Transverse colon (tissue), 4 donors: Measurements from ENCODE around the gene MFAP4. TPM values are rescaled to one million over a fixed set of nuclear protein-coding genes. Genes with fewer than 3 reads are reported as not detected.

Source experiments
- DNase-seq: peaks from one replicate; pipeline ENCODE4 v3.0.0-alpha.2; 2019
- H3K27ac ChIP-seq, 4 donors: fragments of 200-600 bp; sonication (generic); 2 replicates each; pipeline ENCODE4 v1.5.1; 2016 to 2018; ENCODE audit warnings: inconsistent platforms in 4 of 4
- H3K27me3 ChIP-seq: fragments of 200-600 bp; sonication (generic); 2 replicates; pipeline ENCODE4 v1.5.1; 2017; ENCODE audit warnings: inconsistent platforms
- H3K36me3 ChIP-seq, 4 donors: fragments of 200-600 bp; sonication (generic); 2 replicates each; pipeline ENCODE4 v1.5.1; 2017 to 2019; ENCODE audit warnings: inconsistent platforms in 4 of 4
- H3K4me1 ChIP-seq, 4 donors: fragments of 200-600 bp; sonication (generic); 2 replicates each; pipeline ENCODE4 v1.5.1; 2017 to 2020; ENCODE audit warnings: inconsistent platforms in 4 of 4
- H3K4me3 ChIP-seq, 4 donors: fragments of 200-600 bp; sonication (generic); 1 replicate in 1 of 4; 2 replicates in 3 of 4; pipeline versions ENCODE4 v1.5.1 to v1.6.1; 2017 to 2019; ENCODE audit warnings: inconsistent platforms in 4 of 4
- H3K9me3 ChIP-seq, 2 donors: fragments of 200-600 bp; sonication (generic); 2 replicates each; pipeline ENCODE4 v1.5.1; 2017 to 2019; ENCODE audit warnings: inconsistent platforms in 2 of 2
- EP300 ChIP-seq: sonication (generic); formaldehyde crosslinking; IDR thresholded peaks from one replicate; pipeline ENCODE4 v1.6.1; 2017; ENCODE audit warnings: antibody characterized with exemption, low read depth
- POLR2A ChIP-seq: fragments of 450-650 bp; IDR thresholded peaks from one replicate; pipeline ENCODE4 v1.6.1; 2016; ENCODE audit warnings: antibody characterized with exemption, mild to moderate bottlenecking, moderate library complexity
- POLR2AphosphoS5 ChIP-seq, 3 donors: sonication (generic); formaldehyde crosslinking; IDR thresholded peaks; one replicate each; pipeline ENCODE4 v1.6.1; 2016; ENCODE audit warnings: antibody characterized with exemption in 3 of 3
- WGBS, 2 donors: methylation state at CpG; one replicate each; pipeline ENCODE4 v1.1.5; 2018; ENCODE audit warnings: low coverage in 1 of 2; 5-methylcytosine and 5-hydroxymethylcytosine counted together
- in situ Hi-C, 4 donors: fragments of 200-750 bp; cut with MboI; loops; one replicate each; pipeline versions ENCODE4 v1.15.0 to v1.15.1; 2017; ENCODE audit warnings: low sequenced_read_pairs in 3 of 4, low pct_ligation_motif_present in 1 of 4, low pct_unique_long_range_greater_than_20kb in 1 of 4
- intact Hi-C: fragments of 100-400 bp; cut with DNase I; formaldehyde crosslinking; loops from one replicate; pipeline ENCODE4 v1.15.1; 2023; ENCODE audit warnings: low total_unique reads
- total RNA-seq, 4 donors: library from RNA; depleted of rRNA; stranded (reverse); fragments of >200 nt; gene quantifications; one replicate each; pipeline ENCODE4 v1.1.0, GENCODE V29; 2016
- TF ChIP-seq, protein P1 (sequence below), 5 experiments: fragments of 200-600 bp in 3 of 5; fragments of 450-650 bp in 2 of 5; sonication (generic) in 3 of 5; IDR thresholded peaks; 1 replicate in 2 of 5; 2 replicates in 3 of 5; pipeline ENCODE4 v1.5.1; 2016 to 2017; ENCODE audit warnings: antibody characterized with exemption in 5 of 5, inconsistent platforms in 3 of 5, mild to moderate bottlenecking in 2 of 5, moderate library complexity in 1 of 5

Gene MFAP4
- total RNA-seq, 4 donors from 2014 or later: 39.7 to 67.3 (median 51.5) TPM

DNA sequence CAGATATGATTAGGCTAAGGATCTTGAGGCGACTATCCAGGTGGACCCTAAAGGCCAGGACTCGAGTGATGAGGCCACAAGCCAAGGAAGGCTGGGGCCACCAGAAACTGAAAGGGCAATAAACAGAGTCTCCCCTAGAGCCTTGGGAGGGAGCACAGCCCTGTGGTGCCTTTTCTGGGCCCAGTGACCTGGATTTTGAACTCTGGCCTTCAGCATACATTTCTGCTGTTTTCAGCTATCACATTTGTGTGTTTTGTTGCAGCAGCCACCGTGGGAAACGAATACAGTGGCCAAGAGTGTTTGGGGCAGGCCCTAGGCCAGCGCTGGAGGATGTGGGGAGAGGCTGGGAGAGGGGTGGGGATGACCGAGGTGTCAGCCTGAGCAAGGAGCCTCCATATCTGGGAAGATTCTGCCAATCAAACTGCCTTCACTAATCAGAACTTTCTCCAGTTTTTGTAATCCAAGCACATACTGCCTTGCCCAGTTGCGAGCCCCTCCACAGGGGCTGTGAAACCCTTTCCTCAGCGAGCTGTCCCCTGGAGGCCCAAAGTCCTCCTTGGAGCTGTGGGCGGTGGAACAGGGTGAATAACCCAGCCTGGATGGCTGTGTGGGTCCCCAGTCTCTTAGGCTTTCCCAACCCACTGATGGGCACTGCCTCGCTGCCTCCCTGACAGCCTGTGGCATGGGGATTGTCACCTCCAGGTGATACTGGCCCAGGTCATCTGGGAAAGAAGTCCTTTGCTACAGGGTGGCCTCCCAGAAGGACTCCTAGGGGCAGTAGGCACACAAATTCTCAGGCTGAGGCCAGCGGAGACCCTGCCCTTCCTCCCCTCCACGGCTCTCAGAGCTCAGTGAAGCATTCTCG is 41.3 kb downstream of the MFAP4 start:
- Histone ChIP-seq H3K4me3 (no peak overlapping the region), H3K36me3 (no peaks in the 10 kb centered on the region), H3K27me3 (no peaks in the 10 kb centered on the region), H3K9me3 (no peaks in the 10 kb centered on the region), H3K27ac (peak overlapping the region; percentile 64 to 82 (median 68)), H3K4me1 (peaks cover 9 to 38% (median 18%) of the 10 kb centered on the region in 4 donors)
- in situ Hi-C loops (no loop called here), intact Hi-C loops (no loop called here)
- 76 to 90% methylated on average over 2 to 13 of the region's 13 CpGs for WGBS, 2 donors
- no peak for TF ChIP-seq POLR2AphosphoS5 (IDR thresholded peaks at IDR 0.05)
- TF ChIP-seq, protein P1, sequence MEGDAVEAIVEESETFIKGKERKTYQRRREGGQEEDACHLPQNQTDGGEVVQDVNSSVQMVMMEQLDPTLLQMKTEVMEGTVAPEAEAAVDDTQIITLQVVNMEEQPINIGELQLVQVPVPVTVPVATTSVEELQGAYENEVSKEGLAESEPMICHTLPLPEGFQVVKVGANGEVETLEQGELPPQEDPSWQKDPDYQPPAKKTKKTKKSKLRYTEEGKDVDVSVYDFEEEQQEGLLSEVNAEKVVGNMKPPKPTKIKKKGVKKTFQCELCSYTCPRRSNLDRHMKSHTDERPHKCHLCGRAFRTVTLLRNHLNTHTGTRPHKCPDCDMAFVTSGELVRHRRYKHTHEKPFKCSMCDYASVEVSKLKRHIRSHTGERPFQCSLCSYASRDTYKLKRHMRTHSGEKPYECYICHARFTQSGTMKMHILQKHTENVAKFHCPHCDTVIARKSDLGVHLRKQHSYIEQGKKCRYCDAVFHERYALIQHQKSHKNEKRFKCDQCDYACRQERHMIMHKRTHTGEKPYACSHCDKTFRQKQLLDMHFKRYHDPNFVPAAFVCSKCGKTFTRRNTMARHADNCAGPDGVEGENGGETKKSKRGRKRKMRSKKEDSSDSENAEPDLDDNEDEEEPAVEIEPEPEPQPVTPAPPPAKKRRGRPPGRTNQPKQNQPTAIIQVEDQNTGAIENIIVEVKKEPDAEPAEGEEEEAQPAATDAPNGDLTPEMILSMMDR (IDR thresholded peaks at IDR 0.05): no peak
- TF ChIP-seq EP300: no peak
- no peak for TF ChIP-seq POLR2A
- no peak for DNase-seq

- Histone ChIP-seq H3K4me3 (no peak overlapping the region), H3K4me1 (peaks cover 9 to 38% (median 18%) of the 10 kb centered on the region in 4 donors), H3K9me3 (no peaks in the 10 kb centered on the region), H3K27me3 (no peaks in the 10 kb centered on the region), H3K36me3 (no peaks in the 10 kb centered on the region), H3K27ac (no peak overlapping the region)
- DNase-seq: no peak
- in situ Hi-C loops (no loop called here), intact Hi-C loops (no loop called here)
- TF ChIP-seq POLR2AphosphoS5 (IDR thresholded peaks at IDR 0.05) (no peak), EP300 (no peak), POLR2A (no peak)
- TF ChIP-seq, protein P1 (IDR thresholded peaks at IDR 0.05): no peak
- 86% methylated on average over 7 of the region's 7 CpGs; no CpG with 5 or more reads in 1 of the 2 donors for WGBS, 2 donors
Measured at GRCh38 chr17:19345067-19345460, 41.9 kb downstream of the MFAP4 start.

DNA sequence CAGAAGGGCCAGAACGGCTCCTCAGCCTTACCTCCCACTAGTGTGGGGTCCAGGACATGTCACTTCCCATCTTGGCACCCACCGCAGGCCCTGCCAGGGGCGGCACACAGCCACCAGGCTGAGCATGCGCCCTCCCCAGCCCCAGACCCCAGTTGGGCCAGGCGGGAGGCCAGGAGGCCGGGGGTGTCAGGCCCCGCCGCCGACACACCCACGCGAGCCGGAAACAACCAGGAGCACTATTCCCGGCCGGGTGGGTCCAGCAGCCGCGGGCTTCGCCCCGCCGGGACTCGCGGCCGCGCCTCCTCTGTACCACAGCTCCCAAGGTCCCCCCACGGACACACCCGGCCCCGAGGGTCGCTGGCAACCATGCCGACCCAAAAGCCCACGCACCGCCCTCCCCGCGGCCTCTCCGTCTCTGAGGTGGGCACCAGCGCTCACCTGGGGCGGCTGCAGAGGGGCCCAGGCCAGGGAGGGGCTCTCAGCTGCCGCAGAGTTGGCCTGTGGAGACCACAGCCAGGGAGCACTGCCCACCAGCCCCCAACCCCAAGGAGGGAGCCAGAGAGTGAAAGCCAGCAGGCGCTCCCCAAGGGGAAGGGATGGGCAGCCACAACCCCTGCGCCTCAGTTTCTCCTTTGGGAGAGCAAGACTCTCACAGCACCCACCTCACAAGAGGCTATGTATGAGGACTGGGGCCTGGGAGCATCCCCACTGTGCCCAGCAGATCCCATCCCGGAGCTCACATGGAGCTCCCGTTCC is 42.5 kb downstream of the MFAP4 start:
- H3K4me3 ChIP-seq: no peak overlapping the region
- no peak for DNase-seq
- in situ Hi-C loops (no loop called here), intact Hi-C loops (no loop called here)
- no peak for TF ChIP-seq EP300
- TF ChIP-seq, protein P1 (IDR thresholded peaks at IDR 0.05): no peak
- H3K27ac ChIP-seq: no peak overlapping the region
- H3K4me1 ChIP-seq: peaks cover 9 to 38% (median 18%) of the 10 kb centered on the region in 4 donors
- no peaks in the 10 kb centered on the region for H3K27me3 ChIP-seq
- H3K9me3 ChIP-seq: no peaks in the 10 kb centered on the region
- H3K36me3 ChIP-seq: no peaks in the 10 kb centered on the region
- WGBS, 2 donors: 70% methylated on average over 31 of the region's 40 CpGs; no CpG with 5 or more reads in 1 of the 2 donors

- TF ChIP-seq, protein P1 (IDR thresholded peaks at IDR 0.05): no peak
- TF ChIP-seq POLR2AphosphoS5 (IDR thresholded peaks at IDR 0.05) (no peak), EP300 (no peak), POLR2A (no peak)
- H3K27ac ChIP-seq: no peak overlapping the region
- no peak overlapping the region for H3K4me3 ChIP-seq
- H3K36me3 ChIP-seq: no peaks in the 10 kb centered on the region
- WGBS, 2 donors: 79% methylated on average over 13 of the region's 13 CpGs; no CpG with 5 or more reads in 1 of the 2 donors
- DNase-seq: no peak
- peaks cover 9 to 38% (median 18%) of the 10 kb centered on the region in 4 donors for H3K4me1 ChIP-seq
- intact Hi-C loops (no loop called here), in situ Hi-C loops (no loop called here)
- H3K27me3 ChIP-seq: no peaks in the 10 kb centered on the region
- no peaks in the 10 kb centered on the region for H3K9me3 ChIP-seq
Measured at GRCh38 chr17:19343671-19344151, 43.3 kb downstream of the MFAP4 start.
